A673 (cell line): ENCODE measurements around the gene RXRA. TPM values are rescaled to one million over a fixed set of nuclear protein-coding genes. Genes with fewer than 3 reads are reported as not detected.

Experiments
- BruUV-seq: library from RNA; stranded (reverse); fragments of 400-500 nt; replicated peaks from 2 replicates; lab custom pipeline; 2021; lab: Mats Ljungman, UMichigan
- CTCF ChIA-PET: fragments of 300-600 bp; sonication (Branson Sonifier 250); formaldehyde crosslinking; loops from one replicate; lab custom pipeline; 2022; ENCODE audit warnings: antibody characterized with exemption; lab: Charles Lee
- POLR2A ChIA-PET: fragments of 300-600 bp; sonication (Branson Sonifier 250); formaldehyde crosslinking; loops from one replicate; lab custom pipeline; 2022; ENCODE audit warnings: antibody characterized with exemption; ENCODE audit not compliant: low non-redundant PET; lab: Charles Lee
- DNase-seq: peaks from one replicate; pipeline ENCODE4 v3.0.0-alpha.2; 2015; ENCODE audit warnings: low spot score
- H3K27ac ChIP-seq: fragments of 200-600 bp; sonication (generic); 2 replicates; pipeline ENCODE4 v1.5.1; 2016; ENCODE audit warnings: mixed run types, low read depth, mild to moderate bottlenecking, mixed read lengths, antibody characterized with exemption, low read length; ENCODE audit not compliant: poor library complexity, severe bottlenecking
- H3K27me3 ChIP-seq: fragments of 200-600 bp; sonication (generic); replicated peaks from 2 replicates; pipeline ENCODE4 v1.6.1; 2017; ENCODE audit warnings: mixed run types, low read depth, mild to moderate bottlenecking, mixed read lengths, antibody characterized with exemption, low read length; ENCODE audit not compliant: insufficient read depth, poor library complexity
- H3K36me3 ChIP-seq: fragments of 200-600 bp; sonication (generic); 2 replicates; pipeline ENCODE4 v1.6.1; 2016; ENCODE audit warnings: mixed run types, mild to moderate bottlenecking, mixed read lengths, antibody characterized with exemption, low read length; ENCODE audit not compliant: insufficient read depth, poor library complexity, severe bottlenecking
- H3K4me1 ChIP-seq: fragments of 200-600 bp; sonication (generic); 2 replicates; pipeline ENCODE4 v1.6.1; 2017; ENCODE audit warnings: mixed run types, mild to moderate bottlenecking, mixed read lengths, antibody characterized with exemption, low read length; ENCODE audit not compliant: insufficient read depth, poor library complexity, severe bottlenecking
- H3K4me3 ChIP-seq: fragments of 200-600 bp; sonication (generic); 2 replicates; pipeline ENCODE4 v1.5.1; 2016; ENCODE audit warnings: low read depth, mixed run types, mild to moderate bottlenecking, mixed read lengths, low read length; ENCODE audit not compliant: poor library complexity, severe bottlenecking
- H3K9me3 ChIP-seq: fragments of 200-600 bp; sonication (generic); 2 replicates; pipeline ENCODE4 v1.6.1; 2016; ENCODE audit warnings: mixed run types, low read depth, mild to moderate bottlenecking, mixed read lengths, antibody characterized with exemption, low read length; ENCODE audit not compliant: poor library complexity, severe bottlenecking
- CTCF ChIP-seq: fragments of 300-800, 200-600 bp; sonication (generic); conservative IDR thresholded peaks from 2 replicates; pipeline ENCODE4 v1.5.1; 2017; ENCODE audit warnings: low read depth, mild to moderate bottlenecking, antibody characterized with exemption, low read length, moderate library complexity, mixed read lengths
- EZH2 ChIP-seq: fragments of 200-600 bp; sonication (generic); IDR thresholded peaks from 2 replicates; pipeline ENCODE4 v1.6.1; 2017; ENCODE audit warnings: borderline replicate concordance, low read depth, mild to moderate bottlenecking, mixed read lengths, antibody characterized with exemption, low read length; ENCODE audit not compliant: poor library complexity, severe bottlenecking
- intact Hi-C: fragments of 100-400 bp; cut with micrococcal nuclease; formaldehyde crosslinking; loops from one replicate; pipeline ENCODE4 v1.10.0; 2022; ENCODE audit not compliant: unreplicated experiment
- total RNA-seq: library from RNA; stranded (reverse); gene quantifications from 2 replicates; pipeline ENCODE4 v1.2.3, GENCODE V29; 2021

The RXRA gene
- total RNA-seq, 1 experiment from 2014 or later = 54.1 TPM

- DNase-seq = no peak
- CTCF ChIA-PET = no interaction called here
- no peak for TF ChIP-seq CTCF
- no peak for TF ChIP-seq EZH2
- Histone ChIP-seq H3K9me3 (no peaks in the 10 kb centered on the region), H3K27ac (no peak overlapping the region), H3K4me1 (peaks cover 13% of the 10 kb centered on the region), H3K4me3 (no peak overlapping the region), H3K36me3 (no peaks in the 10 kb centered on the region), H3K27me3 (no peaks in the 10 kb centered on the region)
- POLR2A ChIA-PET = no interaction called here
- intact Hi-C loops = no loop called here
- no TSS peak for BruUV-seq
Measured at GRCh38 chr9:134291961-134292871, 34.0 kb upstream of the RXRA start.

GRCh38 chr9:134293031-134293521, 33.2 kb upstream of the RXRA start:
- no peak for DNase-seq
- POLR2A ChIA-PET = no interaction called here
- H3K27me3 ChIP-seq = no peaks in the 10 kb centered on the region
- no peak for TF ChIP-seq EZH2
- no peak for TF ChIP-seq CTCF
- no peaks in the 10 kb centered on the region for H3K36me3 ChIP-seq
- intact Hi-C loops = no loop called here
- H3K4me1 ChIP-seq = peaks cover 13% of the 10 kb centered on the region
- H3K9me3 ChIP-seq = no peaks in the 10 kb centered on the region
- no peak overlapping the region for H3K27ac ChIP-seq
- no TSS peak for BruUV-seq
- H3K4me3 ChIP-seq = no peak overlapping the region
- CTCF ChIA-PET = no interaction called here

- peak; percentile 49 for DNase-seq
- BruUV-seq = no TSS peak
- intact Hi-C loops = no loop called here
- H3K4me1 ChIP-seq = peaks cover 13% of the 10 kb centered on the region
- H3K36me3 ChIP-seq = no peaks in the 10 kb centered on the region
- no peak for TF ChIP-seq CTCF
- TF ChIP-seq EZH2 = no peak
- no peaks in the 10 kb centered on the region for H3K27me3 ChIP-seq
- POLR2A ChIA-PET = no interaction called here
- peak overlapping the region; percentile 25 for H3K4me3 ChIP-seq
- H3K9me3 ChIP-seq = no peaks in the 10 kb centered on the region
- no peak overlapping the region for H3K27ac ChIP-seq
- CTCF ChIA-PET = no interaction called here
Measured at GRCh38 chr9:134293611-134294152, 32.6 kb upstream of the RXRA start.
